WERI-Rb-1 (cell line): ENCODE data around the gene ADGRL2.

Experiments
- DNase-seq: peaks from one replicate; pipeline ENCODE4 v3.0.0-alpha.2; 2020
- H3K27ac ChIP-seq: fragments of 250-450 bp; sonication (Bioruptor Pico); 2 replicates; pipeline ENCODE4 v1.5.1; 2020; ENCODE audit warnings: mild to moderate bottlenecking, moderate library complexity
- H3K27me3 ChIP-seq: fragments of 250-450 bp; sonication (Bioruptor Pico); 2 replicates; pipeline ENCODE4 v1.5.1; 2021; ENCODE audit warnings: mild to moderate bottlenecking, low read depth, moderate library complexity; ENCODE audit not compliant: insufficient read depth, severe bottlenecking
- H3K36me3 ChIP-seq: fragments of 250-450 bp; sonication (Bioruptor Pico); 2 replicates; pipeline ENCODE4 v1.5.1; 2020; ENCODE audit warnings: mild to moderate bottlenecking, moderate library complexity
- H3K4me3 ChIP-seq: 2 replicates; pipeline ENCODE4 v1.5.1; 2011; ENCODE audit warnings: low read depth, mild to moderate bottlenecking, control low read depth, low read length
- H3K9me3 ChIP-seq: fragments of 250-450 bp; sonication (Bioruptor Pico); 2 replicates; pipeline ENCODE4 v1.5.1; 2021; ENCODE audit warnings: mild to moderate bottlenecking, moderate library complexity; ENCODE audit not compliant: severe bottlenecking
- CTCF ChIP-seq: IDR thresholded peaks from 2 replicates; pipeline ENCODE4 v1.5.1; 2011; ENCODE audit warnings: low read depth, mild to moderate bottlenecking, control low read depth, inconsistent platforms, low read length

Gene ADGRL2

DNA sequence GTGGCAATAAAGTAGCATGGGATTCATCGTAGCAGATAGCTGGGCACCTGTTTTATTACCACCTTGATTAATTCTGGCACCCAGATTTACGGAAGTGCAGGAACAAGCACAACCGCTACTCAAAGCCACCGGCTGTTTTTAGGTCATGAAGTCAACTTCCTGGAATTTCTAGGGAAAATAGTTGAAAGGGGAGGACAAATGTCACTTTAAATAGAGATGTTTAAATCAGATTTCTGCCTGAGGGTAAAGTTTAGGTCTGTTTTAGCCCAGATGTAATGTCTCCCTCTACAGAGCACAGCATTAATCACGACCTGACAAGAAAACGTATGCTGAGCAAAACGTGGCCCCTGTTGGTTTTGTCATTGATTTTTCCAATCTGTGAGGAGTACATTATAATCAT, 8.0 kb downstream of the ADGRL2 start:
- TF ChIP-seq CTCF: 0 out of 2 replicates have a peak, but pooled peaks have one; percentile 8
- peak overlapping the region; percentile 20 for H3K4me3 ChIP-seq
- H3K27ac ChIP-seq: peak overlapping the region; percentile 96
- H3K36me3 ChIP-seq: peaks cover 2% of the 10 kb centered on the region; the same call in 1 of the 2 replicates
- peak; percentile 54 for DNase-seq
- no peaks in the 10 kb centered on the region for H3K9me3 ChIP-seq
- no peaks in the 10 kb centered on the region for H3K27me3 ChIP-seq

DNA sequence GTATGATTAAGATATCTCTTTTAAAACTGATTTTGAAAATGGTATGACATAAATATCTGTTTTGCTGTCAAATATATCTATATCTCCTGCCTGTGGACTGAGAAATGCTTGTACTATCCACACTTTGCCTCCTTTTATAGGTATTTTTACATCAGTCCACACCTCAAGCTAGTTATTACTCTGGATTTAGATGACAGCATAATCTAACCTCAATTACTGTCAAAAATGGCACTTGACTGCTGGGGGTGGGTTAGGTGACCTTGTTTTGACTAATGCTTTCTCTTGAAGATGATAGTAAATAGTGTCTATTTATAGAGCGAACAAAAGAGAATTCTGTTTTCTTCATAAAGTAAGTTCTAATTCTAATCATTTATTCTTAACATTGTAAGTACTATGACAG, 9.1 kb downstream of the ADGRL2 start:
- Histone ChIP-seq H3K27ac (peak overlapping the region; percentile 96), H3K36me3 (no peaks in the 10 kb centered on the region), H3K4me3 (peak overlapping the region; percentile 7; the same call in 1 of the 2 replicates), H3K9me3 (no peaks in the 10 kb centered on the region), H3K27me3 (no peaks in the 10 kb centered on the region)
- DNase-seq: no peak
- TF ChIP-seq CTCF: no peak

DNA sequence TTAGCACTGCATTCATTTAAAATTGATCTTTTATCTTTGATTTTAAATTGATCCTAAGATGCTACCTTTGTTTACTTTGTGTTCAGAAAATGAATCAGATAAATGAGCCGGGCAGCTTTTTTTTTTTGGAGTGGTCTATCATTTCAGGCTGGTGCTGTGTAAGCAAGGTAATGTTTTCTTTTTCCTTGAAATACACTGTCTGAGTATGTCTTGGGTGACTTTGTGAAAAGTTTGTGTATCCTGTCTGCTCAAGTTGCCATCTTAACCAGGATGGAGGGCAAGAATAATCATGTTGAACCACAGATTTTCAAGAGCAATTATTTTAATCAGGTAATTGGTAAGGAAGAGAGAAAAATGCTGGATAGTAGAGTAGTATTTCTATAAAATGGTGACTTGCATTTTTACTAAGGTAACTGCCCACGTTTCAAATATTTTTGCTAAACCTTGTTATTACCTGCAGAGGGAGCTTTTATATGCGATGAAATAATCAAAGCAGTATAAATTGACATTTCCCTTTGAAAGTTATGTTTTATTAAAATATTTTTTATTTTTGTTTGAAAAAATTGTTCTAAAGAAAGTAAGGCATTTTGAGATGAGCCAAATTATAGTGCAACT, 11.1 kb downstream of the ADGRL2 start:
- no peak for TF ChIP-seq CTCF
- Histone ChIP-seq H3K27me3 (no peaks in the 10 kb centered on the region), H3K9me3 (no peaks in the 10 kb centered on the region), H3K36me3 (no peaks in the 10 kb centered on the region), H3K4me3 (no peak overlapping the region), H3K27ac (peak overlapping the region; percentile 96)
- DNase-seq: no peak

DNA sequence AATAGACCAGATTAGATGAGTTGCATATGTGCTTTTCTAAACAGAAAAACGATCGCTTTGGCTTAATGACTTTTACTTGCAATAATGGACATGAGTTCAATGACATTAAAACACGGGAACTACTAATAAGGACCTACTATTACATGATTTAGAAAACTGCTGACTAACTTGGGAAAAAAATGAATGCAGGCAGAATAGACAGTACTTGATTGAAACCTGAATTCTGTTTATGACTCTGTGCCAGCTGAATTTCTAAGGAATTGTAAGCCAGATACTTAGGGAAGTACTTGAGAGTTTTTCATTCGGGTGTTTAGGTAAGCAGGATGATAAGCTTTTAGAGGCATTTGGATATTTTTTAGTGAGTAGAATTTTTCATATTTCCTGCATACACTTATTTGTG, 12.0 kb downstream of the ADGRL2 start:
- Histone ChIP-seq H3K27me3 (no peaks in the 10 kb centered on the region), H3K4me3 (no peak overlapping the region), H3K9me3 (no peaks in the 10 kb centered on the region), H3K27ac (peak overlapping the region; percentile 96), H3K36me3 (no peaks in the 10 kb centered on the region)
- no peak for DNase-seq
- no peak for TF ChIP-seq CTCF

- no peaks in the 10 kb centered on the region for H3K36me3 ChIP-seq
- no peaks in the 10 kb centered on the region for H3K27me3 ChIP-seq
- H3K4me3 ChIP-seq: no peak overlapping the region
- peak overlapping the region; percentile 96 for H3K27ac ChIP-seq
- no peaks in the 10 kb centered on the region for H3K9me3 ChIP-seq
- no peak for DNase-seq
- TF ChIP-seq CTCF: no peak
Measured at GRCh38 chr1:81813691-81814090, 13.0 kb downstream of the ADGRL2 start.

- DNase-seq: no peak
- H3K9me3 ChIP-seq: no peaks in the 10 kb centered on the region
- no peaks in the 10 kb centered on the region for H3K36me3 ChIP-seq
- H3K27ac ChIP-seq: no peak overlapping the region
- H3K27me3 ChIP-seq: no peaks in the 10 kb centered on the region
- TF ChIP-seq CTCF: no peak
- no peak overlapping the region for H3K4me3 ChIP-seq
Measured at GRCh38 chr1:81819613-81820012, 18.9 kb downstream of the ADGRL2 start.
